Measurements from ENCODE around the gene TEX22.

The TEX22 gene

DNA sequence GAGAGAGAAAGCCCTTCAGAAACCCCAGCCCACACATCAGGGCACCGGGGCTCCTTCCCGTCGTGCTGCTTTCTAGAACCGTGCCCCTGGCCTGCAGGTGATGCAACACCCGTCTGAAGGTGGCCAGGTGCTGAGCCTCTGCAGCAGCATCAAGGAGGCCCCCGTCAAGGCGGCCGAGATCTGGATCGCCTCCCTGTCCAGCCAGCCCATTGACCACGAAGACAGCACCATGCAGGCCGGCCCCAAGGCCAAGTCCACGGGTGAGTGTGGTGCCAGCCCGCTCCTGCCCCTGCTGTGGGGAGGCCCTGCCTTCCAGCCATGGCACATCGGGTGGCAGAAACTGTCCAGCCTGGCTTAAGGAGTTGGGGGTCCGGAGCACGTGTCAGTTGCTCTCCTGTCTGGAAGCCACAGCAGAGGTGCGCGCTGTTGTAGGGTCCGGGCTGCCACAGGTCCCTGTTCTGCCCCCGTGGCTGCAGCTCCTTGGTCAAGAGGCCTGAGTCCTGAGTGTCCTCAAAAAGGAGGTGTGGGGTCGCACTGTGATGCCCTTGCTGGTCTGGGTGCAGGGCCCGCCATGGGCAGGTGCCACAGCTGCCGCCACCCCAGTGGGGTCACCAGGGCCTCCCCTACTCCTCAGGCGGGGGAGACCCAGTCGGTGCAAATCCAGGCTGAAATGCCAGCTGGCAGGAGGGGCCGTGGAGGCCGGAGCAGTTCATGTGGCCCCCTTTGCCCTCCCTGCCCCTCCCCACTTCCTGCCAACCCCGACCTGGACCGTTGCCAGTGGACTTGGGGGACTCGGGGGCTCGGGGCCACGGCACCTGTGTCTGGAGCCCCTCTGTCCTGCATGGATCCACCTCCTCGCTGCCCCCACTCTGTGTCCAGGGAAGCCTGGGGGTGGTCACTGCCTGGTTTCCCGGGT lies 31.0 kb upstream of the TEX22 start:
- DNase-seq = no peak

DNA sequence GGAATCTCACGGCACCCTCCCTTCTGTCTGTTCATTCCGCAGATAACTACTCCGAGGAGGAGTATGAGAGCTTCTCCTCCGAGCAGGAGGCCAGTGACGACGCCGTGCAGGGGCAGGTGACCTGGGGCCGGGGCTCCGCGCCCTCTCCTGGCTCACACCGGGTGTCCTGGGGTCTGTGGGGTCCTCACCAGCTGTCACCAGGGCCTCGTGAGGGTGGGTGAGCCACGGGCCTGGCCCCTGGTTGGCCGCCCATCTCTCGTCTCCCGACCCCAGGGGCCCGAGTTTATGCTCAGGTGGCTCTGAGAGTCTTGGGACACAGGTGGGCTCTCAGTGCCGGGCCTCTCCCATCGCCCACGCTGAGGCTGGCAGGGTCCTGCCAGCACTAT lies 30.3 kb upstream of the TEX22 start:
- no peak for DNase-seq

GRCh38 chr14:105368426-105368825 lies 29.9 kb upstream of the TEX22 start:
- no peak for DNase-seq

- no peak for DNase-seq
Observed at GRCh38 chr14:105368910-105369652, 29.3 kb upstream of the TEX22 start.

GRCh38 chr14:105369653-105370040 lies 28.7 kb upstream of the TEX22 start:
- DNase-seq = no peak

DNA sequence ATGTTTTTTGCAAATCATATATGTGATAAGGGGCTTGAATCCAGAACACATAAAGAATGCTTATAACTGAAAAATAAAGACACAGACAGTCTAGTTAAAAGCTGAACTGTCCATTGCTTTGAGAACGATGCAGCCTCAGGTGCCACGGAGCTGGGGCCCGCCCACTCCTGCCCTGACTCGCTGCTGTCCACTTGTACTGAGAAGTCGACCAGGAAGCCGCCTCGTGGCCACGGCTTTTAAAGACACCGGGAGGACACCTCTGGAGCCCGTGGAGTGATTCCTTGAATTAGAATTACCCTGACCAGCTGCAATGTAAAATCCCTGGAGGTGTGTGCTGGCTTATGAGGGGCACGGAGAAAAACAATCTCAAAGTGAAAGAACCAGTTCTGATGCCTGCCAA lies 23.9 kb upstream of the TEX22 start:
- no peak for DNase-seq

GRCh38 chr14:105375635-105376057 lies 22.7 kb upstream of the TEX22 start:
- peak; percentile 35 to 55 for DNase-seq

GRCh38 chr14:105376521-105377440 lies 21.6 kb upstream of the TEX22 start:
- DNase-seq = no peak

DNA sequence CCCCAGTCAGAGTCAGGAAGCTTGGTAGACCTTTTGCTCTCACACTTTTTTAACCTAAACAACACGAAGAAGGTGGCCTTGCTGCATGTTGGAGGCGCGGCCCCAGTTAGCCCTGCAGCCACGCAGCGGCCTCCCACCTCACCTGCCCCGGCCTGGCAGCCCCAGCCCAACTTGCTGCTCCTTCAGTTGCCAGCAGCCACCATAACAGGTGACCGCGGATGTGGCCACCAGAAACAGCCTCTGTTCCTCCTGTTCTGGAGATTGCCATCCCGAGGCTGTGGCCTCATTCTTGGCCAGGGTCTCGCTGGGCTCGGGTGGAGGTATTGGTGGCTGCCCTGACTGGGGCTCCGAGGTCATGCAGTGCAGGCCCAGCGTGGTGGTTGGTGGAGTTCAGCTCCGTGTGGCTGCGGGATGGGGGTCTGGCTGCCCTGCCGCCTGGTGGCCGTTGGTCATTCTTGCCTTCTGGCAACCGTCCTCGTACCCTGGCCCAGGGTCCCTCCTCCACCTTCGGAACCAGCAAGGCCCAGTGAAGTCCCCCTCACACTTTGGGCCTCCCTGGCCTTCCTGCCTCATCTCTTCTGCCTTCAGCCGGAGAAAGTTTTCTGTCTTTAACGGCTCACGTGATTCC lies 20.7 kb upstream of the TEX22 start:
- DNase-seq = no peak

GRCh38 chr14:105378199-105378598 lies 20.1 kb upstream of the TEX22 start:
- no peak for DNase-seq

- no peak for DNase-seq
Observed at GRCh38 chr14:105378873-105379685, 19.3 kb upstream of the TEX22 start.

GRCh38 chr14:105379946-105380345 lies 18.4 kb upstream of the TEX22 start:
- no peak for DNase-seq

DNA sequence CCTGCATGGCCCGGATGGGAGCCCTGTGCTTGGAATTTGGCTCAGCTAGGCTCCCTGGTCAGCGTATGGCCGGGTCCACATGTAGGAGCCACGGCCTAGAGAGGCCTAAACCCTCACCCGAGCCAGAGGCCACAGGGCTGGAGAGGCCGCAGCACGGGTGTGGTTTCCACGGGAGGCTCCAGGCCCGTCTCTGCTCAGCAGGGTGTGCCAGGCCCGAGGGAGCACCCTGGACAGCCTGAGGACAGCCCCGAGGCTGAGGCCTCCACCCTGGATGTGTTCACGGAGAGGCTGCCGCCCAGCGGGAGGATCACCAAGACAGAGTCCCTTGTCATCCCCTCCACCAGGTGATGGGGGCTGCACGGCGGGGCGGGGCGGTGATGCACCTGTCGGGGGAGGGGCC lies 17.6 kb upstream of the TEX22 start:
- no peak for DNase-seq

- no peak for DNase-seq
Observed at GRCh38 chr14:105381446-105382342, 16.6 kb upstream of the TEX22 start.

DNA sequence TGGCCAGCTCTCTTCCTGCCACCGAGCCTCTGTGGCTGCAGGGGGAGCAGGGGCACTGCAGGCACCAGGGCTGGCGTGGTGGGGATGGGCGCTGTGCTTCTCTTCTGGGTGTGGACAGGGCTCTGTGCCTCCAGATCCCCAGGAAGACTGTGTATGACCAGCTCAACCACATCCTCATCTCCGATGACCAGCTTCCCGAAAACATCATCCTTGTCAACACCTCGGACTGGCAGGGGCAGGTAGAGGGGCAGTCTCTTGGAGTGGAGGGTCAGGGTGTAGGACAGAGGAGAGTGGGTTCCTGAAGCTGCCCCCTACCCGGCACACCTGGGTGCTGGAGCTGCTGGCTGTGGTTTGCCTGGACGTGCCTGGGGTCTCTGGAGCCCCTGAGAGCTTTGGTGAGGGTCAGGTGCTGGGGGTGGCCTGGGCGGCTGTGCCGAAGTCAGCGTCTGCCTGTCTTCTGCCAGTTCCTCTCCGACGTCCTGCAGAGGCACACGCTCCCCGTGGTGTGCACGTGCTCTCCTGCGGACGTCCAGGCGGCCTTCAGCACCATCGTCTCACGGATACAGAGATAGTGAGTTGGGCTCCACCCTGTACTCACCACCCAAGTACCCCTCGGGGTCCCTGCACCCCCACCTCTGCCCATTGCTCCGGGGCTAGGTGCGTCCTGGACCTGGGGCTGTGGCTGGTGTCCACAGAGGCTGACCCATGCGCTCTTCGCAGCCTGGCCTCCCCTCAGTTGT lies 15.8 kb upstream of the TEX22 start:
- DNase-seq = no peak

- DNase-seq = no peak
Observed at GRCh38 chr14:105383083-105383730, 15.1 kb upstream of the TEX22 start.

- DNase-seq = no peak
Observed at GRCh38 chr14:105384041-105384557, 14.2 kb upstream of the TEX22 start.

GRCh38 chr14:105384605-105385321 lies 13.6 kb upstream of the TEX22 start:
- DNase-seq = no peak

DNA sequence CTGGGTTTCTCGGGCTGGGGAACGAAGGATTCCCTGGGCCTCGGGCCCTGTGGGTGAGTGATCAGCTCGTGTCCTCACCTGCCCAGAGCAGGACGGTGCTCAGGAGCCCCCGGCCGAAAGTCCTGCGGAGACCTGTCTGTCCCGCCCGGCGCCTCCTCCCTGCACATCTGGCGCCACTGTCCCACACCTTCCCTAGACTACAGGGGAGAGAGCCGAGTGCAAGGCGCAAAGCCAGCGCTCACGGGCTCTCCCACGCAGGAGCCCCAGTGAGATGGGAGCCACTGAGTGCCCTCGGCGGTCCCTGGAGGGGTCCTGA lies 13.1 kb upstream of the TEX22 start:
- no peak for DNase-seq
